PFSK-1 (cell line): ENCODE results near the gene PTPRN2.

Source experiments
- POLR2AphosphoS5 ChIP-seq: IDR thresholded peaks from 2 replicates; pipeline ENCODE4 v1.6.1; 2012; ENCODE audit warnings: low read depth, mild to moderate bottlenecking, control low read depth, low read length, moderate library complexity
- SIN3A ChIP-seq: IDR thresholded peaks from 2 replicates; pipeline ENCODE4 v1.6.1; 2012; ENCODE audit warnings: mild to moderate bottlenecking, low read length, moderate library complexity, borderline replicate concordance; ENCODE audit not compliant: insufficient read depth

- TF ChIP-seq POLR2AphosphoS5: no peak
- no peak for TF ChIP-seq SIN3A
These were observed 348.2 kb downstream of the PTPRN2 start for GRCh38 chr7:158239290-158239981.
